ENCODE data around the gene HBD. TPM values are rescaled to one million over a fixed set of nuclear protein-coding genes. Genes with fewer than 3 reads are reported as not detected.

Gene HBD
- total RNA-seq, 1 donor from 2014 or later: not detected

GRCh38 chr11:5196067-5196466 lies 38.2 kb downstream of the HBD start:
- Histone ChIP-seq H3K4me3 (no peak overlapping the region), H3K27me3 (no peaks in the 10 kb centered on the region), H3K9me3 (no peaks in the 10 kb centered on the region), H3K36me3 (no peaks in the 10 kb centered on the region), H3K27ac (no peak overlapping the region), H3K4me1 (no peaks in the 10 kb centered on the region)
- no peak for TF ChIP-seq CTCF (IDR thresholded peaks at IDR 0.05)
- intact Hi-C loops (cut with DNase I): no loop called here
- no peak for DNase-seq (ENCODE audit: extremely low spot score in 2 of 2)

GRCh38 chr11:5192738-5193137 lies 41.5 kb downstream of the HBD start:
- Histone ChIP-seq H3K4me3 (no peak overlapping the region), H3K4me1 (no peaks in the 10 kb centered on the region), H3K27me3 (no peaks in the 10 kb centered on the region), H3K9me3 (no peaks in the 10 kb centered on the region), H3K27ac (no peak overlapping the region), H3K36me3 (no peaks in the 10 kb centered on the region)
- DNase-seq (ENCODE audit: extremely low spot score in 2 of 2): no peak
- intact Hi-C loops (cut with DNase I): no loop called here
- no peak for TF ChIP-seq POLR2AphosphoS5 (IDR thresholded peaks at IDR 0.05; ENCODE audit: insufficient read depth in 1 of 2, low read depth in 1 of 2)
- TF ChIP-seq POLR2A (IDR thresholded peaks at IDR 0.05): no peak
- TF ChIP-seq CTCF (IDR thresholded peaks at IDR 0.05): no peak

GRCh38 chr11:5188201-5188600 lies 46.1 kb downstream of the HBD start:
- no peaks in the 10 kb centered on the region for H3K36me3 ChIP-seq
- H3K27ac ChIP-seq: no peak overlapping the region
- H3K9me3 ChIP-seq: no peaks in the 10 kb centered on the region
- intact Hi-C loops (cut with DNase I): loop anchor here (5.0 kb wide), 1 partner anchor 1449 kb away; no protein-coding TSS in a partner anchor
- DNase-seq (ENCODE audit: extremely low spot score in 2 of 2): no peak
- no peak for TF ChIP-seq CTCF (IDR thresholded peaks at IDR 0.05)
- TF ChIP-seq POLR2A (IDR thresholded peaks at IDR 0.05): no peak
- TF ChIP-seq POLR2AphosphoS5 (IDR thresholded peaks at IDR 0.05; ENCODE audit: insufficient read depth in 1 of 2, low read depth in 1 of 2): no peak
- H3K27me3 ChIP-seq: no peaks in the 10 kb centered on the region
- no peak overlapping the region for H3K4me3 ChIP-seq
- H3K4me1 ChIP-seq: no peaks in the 10 kb centered on the region

Other genes with a start within 250 kb of the HBD start
- gene OR51L1, start 239.6 kb downstream of the HBD start, total RNA-seq: not detected
- gene OR52J3, start 188.0 kb downstream of the HBD start, total RNA-seq: not detected
- not detected for gene OR52E2, start 174.9 kb downstream of the HBD start, total RNA-seq
- not detected for gene OR52E1, start 164.9 kb downstream of the HBD start, total RNA-seq
- gene OR52A5, start 96.1 kb downstream of the HBD start, total RNA-seq: not detected
- not detected for gene OR52A1, start 79.7 kb downstream of the HBD start, total RNA-seq
- gene OR51V1, start 33.8 kb downstream of the HBD start, total RNA-seq: not detected
- 591 TPM for gene HBB, start 7.4 kb downstream of the HBD start, total RNA-seq
- not detected for gene HBG1, start 15.4 kb upstream of the HBD start, total RNA-seq
- gene HBG2, start 20.3 kb upstream of the HBD start, total RNA-seq: not detected
- gene HBE1, start 35.5 kb upstream of the HBD start, total RNA-seq: not detected
- gene OR51B4, start 67.5 kb upstream of the HBD start, total RNA-seq: not detected
- not detected for gene OR51B2, start 89.8 kb upstream of the HBD start, total RNA-seq
- 1.2 TPM for gene OR51B5, start 109.0 kb upstream of the HBD start, total RNA-seq
- gene OR51B6, start 117.0 kb upstream of the HBD start, total RNA-seq: not detected
- gene OR51M1, start 149.3 kb upstream of the HBD start, total RNA-seq: not detected
- gene OR51Q1, start 187.6 kb upstream of the HBD start, total RNA-seq: not detected
- gene OR51I1, start 207.0 kb upstream of the HBD start, total RNA-seq: not detected
- not detected for gene OR51I2, start 214.8 kb upstream of the HBD start, total RNA-seq

All from vagina (tissue), 2 donors.